Upper lobe of right lung (tissue), 1 donor: Measurements from ENCODE around the gene UST. TPM values are rescaled to one million over a fixed set of nuclear protein-coding genes. Genes with fewer than 3 reads are reported as not detected.

Experiments
- ATAC-seq: fragments of 200-7000 bp; cut with Tn5 transposase; one replicate; pipeline ENCODE4 v1.9.1; 2020; ENCODE audit warnings: mild to moderate bottlenecking, moderate library complexity
- DNase-seq: peaks from one replicate; pipeline ENCODE4 v3.0.0-alpha.2; 2020
- H3K27ac ChIP-seq: fragments of 200-600 bp; one replicate; pipeline ENCODE4 v1.8.0; 2022
- H3K27me3 ChIP-seq: fragments of 200-600 bp; one replicate; pipeline ENCODE4 v1.8.0; 2022; ENCODE audit warnings: mild to moderate bottlenecking
- H3K36me3 ChIP-seq: fragments of 200-600 bp; one replicate; pipeline ENCODE4 v1.8.0; 2022
- H3K4me1 ChIP-seq: fragments of 200-600 bp; one replicate; pipeline ENCODE4 v1.8.0; 2022
- H3K4me3 ChIP-seq: fragments of 200-600 bp; one replicate; pipeline ENCODE4 v1.8.0; 2022; ENCODE audit warnings: mild to moderate bottlenecking
- H3K9me3 ChIP-seq: fragments of 200-600 bp; one replicate; pipeline ENCODE4 v1.8.0; 2022
- CTCF ChIP-seq: fragments of 200-600 bp; IDR thresholded peaks from one replicate; pipeline ENCODE4 v1.8.0; 2022; ENCODE audit warnings: antibody characterized with exemption
- intact Hi-C: fragments of 100-400 bp; cut with DNase I; formaldehyde crosslinking; loops from one replicate; pipeline ENCODE4 v1.11.0; 2022
- total RNA-seq: library from RNA; stranded (reverse); fragmentation: NEBNext Ultra II Directional; extraction: Animal tissue kit (Norgen Biotek cat#: 25700); gene quantifications from one replicate; pipeline ENCODE4 v1.2.1, GENCODE V29; 2021
- donor health status: DM: no; HTN: yes; CAD: no; lungs with severe emphysema.

UST gene
- total RNA-seq, 1 donor from 2014 or later = 11.8 TPM

DNA sequence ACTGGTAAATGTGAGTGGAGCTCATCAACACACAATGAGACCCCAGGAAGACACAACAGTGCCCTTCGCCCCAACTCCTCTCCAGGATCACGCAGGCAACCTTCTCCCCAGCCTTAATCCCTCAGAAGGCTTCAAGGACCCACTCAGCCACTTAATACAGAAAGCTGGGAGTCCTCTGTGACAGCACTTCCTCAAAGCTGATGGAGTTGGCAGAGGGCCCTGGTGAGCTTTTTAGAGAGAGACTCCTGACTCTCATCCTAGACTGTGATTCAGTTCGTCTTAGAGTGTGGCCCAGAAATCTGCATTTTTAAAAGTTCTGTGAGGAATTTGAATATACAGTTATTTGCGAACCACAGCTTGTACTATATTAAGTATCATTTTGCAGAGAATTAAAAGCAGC is 187.7 kb downstream of the UST start:
- Histone ChIP-seq H3K27me3 (no peaks in the 10 kb centered on the region), H3K9me3 (no peaks in the 10 kb centered on the region), H3K27ac (no peak overlapping the region), H3K4me3 (no peak overlapping the region), H3K36me3 (no peaks in the 10 kb centered on the region), H3K4me1 (peaks cover 7% of the 10 kb centered on the region)
- TF ChIP-seq CTCF = no peak
- ATAC-seq = peak; percentile 69
- DNase-seq = no peak
- intact Hi-C loops = no loop called here

GRCh38 chr6:148934961-148935360 is 188.1 kb downstream of the UST start:
- no peak for TF ChIP-seq CTCF
- ATAC-seq (no peak), DNase-seq (no peak)
- H3K4me1 ChIP-seq = peaks cover 7% of the 10 kb centered on the region
- intact Hi-C loops = no loop called here
- H3K27ac ChIP-seq = no peak overlapping the region
- no peaks in the 10 kb centered on the region for H3K36me3 ChIP-seq
- no peaks in the 10 kb centered on the region for H3K27me3 ChIP-seq
- H3K4me3 ChIP-seq = no peak overlapping the region
- no peaks in the 10 kb centered on the region for H3K9me3 ChIP-seq

- Histone ChIP-seq H3K9me3 (no peaks in the 10 kb centered on the region), H3K27ac (no peak overlapping the region), H3K27me3 (no peaks in the 10 kb centered on the region), H3K4me1 (peaks cover 7% of the 10 kb centered on the region), H3K4me3 (no peak overlapping the region), H3K36me3 (no peaks in the 10 kb centered on the region)
- no peak for TF ChIP-seq CTCF
- DNase-seq = no peak
- ATAC-seq = no peak
- intact Hi-C loops = no loop called here
These were observed 189.0 kb downstream of the UST start for GRCh38 chr6:148935705-148936435.

GRCh38 chr6:148943451-148943850 is 196.6 kb downstream of the UST start:
- Histone ChIP-seq H3K36me3 (no peaks in the 10 kb centered on the region), H3K27me3 (no peaks in the 10 kb centered on the region), H3K4me1 (no peaks in the 10 kb centered on the region), H3K4me3 (no peak overlapping the region), H3K9me3 (no peaks in the 10 kb centered on the region), H3K27ac (no peak overlapping the region)
- intact Hi-C loops = loop anchor here (10.0 kb wide), 1 partner anchor 199 kb away; the partner anchor contains the start of gene UST
- DNase-seq = no peak
- TF ChIP-seq CTCF = no peak
- no peak for ATAC-seq

DNA sequence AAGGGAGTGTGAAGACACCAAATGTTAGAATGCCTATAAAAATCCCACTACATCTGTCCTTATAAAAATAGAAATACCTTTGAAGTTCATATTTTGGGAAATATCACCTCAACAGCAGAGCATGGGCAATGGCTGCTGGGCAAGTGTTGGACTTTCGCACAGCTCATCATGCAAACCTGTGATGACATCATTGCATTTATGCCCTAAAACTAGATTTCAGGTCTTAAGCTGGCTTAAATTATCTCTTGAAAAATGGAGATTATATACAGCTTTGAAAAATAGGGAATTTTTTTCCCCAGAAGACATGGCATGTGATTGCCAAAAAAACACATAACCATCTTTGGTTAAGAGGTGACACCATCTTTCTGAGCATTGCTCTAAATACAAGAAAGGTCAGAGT is 197.8 kb downstream of the UST start:
- Histone ChIP-seq H3K4me1 (no peaks in the 10 kb centered on the region), H3K4me3 (no peak overlapping the region), H3K27me3 (no peaks in the 10 kb centered on the region), H3K27ac (no peak overlapping the region), H3K36me3 (no peaks in the 10 kb centered on the region), H3K9me3 (no peaks in the 10 kb centered on the region)
- no peak for DNase-seq
- intact Hi-C loops = loop anchor here (10.0 kb wide), 1 partner anchor 200 kb away; the partner anchor contains the start of gene UST
- no peak for ATAC-seq
- no peak for TF ChIP-seq CTCF
